Muscle layer of colon (tissue), 2 donors: ENCODE measurements around the gene CAV1.

ENCODE experiments used
- H3K27ac ChIP-seq: one replicate; pipeline ENCODE4 v1.7.0; 2013; ENCODE audit warnings: low read depth, mild to moderate bottlenecking, low read length, moderate library complexity
- H3K27me3 ChIP-seq, 2 donors: one replicate each; pipeline ENCODE4 v1.7.0; 2013; ENCODE audit warnings: low read length in 2 of 2, mild to moderate bottlenecking in 2 of 2; ENCODE audit not compliant: insufficient read depth in 2 of 2, control insufficient read depth in 1 of 2
- H3K36me3 ChIP-seq: one replicate; pipeline ENCODE4 v1.7.0; 2013; ENCODE audit warnings: mild to moderate bottlenecking, low read length; ENCODE audit not compliant: insufficient read depth
- H3K4me1 ChIP-seq: one replicate; pipeline ENCODE4 v1.7.0; 2013; ENCODE audit warnings: mild to moderate bottlenecking, low read length; ENCODE audit not compliant: insufficient read depth
- H3K4me3 ChIP-seq, 2 donors: one replicate each; pipeline ENCODE4 v1.7.0; 2013; ENCODE audit warnings: low read length in 2 of 2, low read depth in 1 of 2, mild to moderate bottlenecking in 1 of 2, moderate library complexity in 1 of 2
- H3K9ac ChIP-seq: one replicate; pipeline ENCODE4 v1.7.0; 2013; ENCODE audit warnings: low read length
- H3K9me3 ChIP-seq: one replicate; pipeline ENCODE4 v1.7.0; 2013; ENCODE audit warnings: mild to moderate bottlenecking, low read length
- donor health status: abdominal sarcoma.
- donor health status: Adenocarcinoma of cecum.

Gene CAV1

DNA sequence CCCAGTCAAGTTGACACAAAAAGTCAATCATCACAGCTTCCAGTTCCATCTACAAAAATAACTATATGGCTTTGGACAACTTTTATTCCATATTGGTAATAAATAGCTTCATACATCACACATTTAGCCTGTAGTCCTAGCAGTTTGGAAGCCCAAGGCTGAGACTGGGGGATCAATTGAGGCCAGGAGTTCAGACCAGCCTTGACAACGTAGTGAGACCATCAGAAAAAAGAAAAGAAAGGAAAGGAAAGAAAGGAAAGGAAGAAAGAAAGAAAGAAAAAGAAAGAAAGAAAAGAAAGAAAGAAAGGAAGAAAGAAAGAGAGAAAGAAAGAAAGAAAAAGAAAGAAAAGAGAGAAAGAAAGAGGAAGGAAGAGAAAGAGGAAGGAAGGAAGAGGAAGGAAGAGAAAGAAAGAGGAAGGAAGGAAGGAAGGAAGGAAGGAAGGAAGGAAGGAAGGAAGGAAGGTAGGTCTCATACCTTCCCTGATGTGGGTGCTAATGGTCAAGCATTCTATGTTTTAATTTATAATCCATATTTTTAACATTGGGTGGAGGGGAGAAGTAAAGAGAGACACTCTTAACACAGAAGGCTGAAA is 37.8 kb downstream of the CAV1 start:
- no peaks in the 10 kb centered on the region for H3K9me3 ChIP-seq
- H3K4me3 ChIP-seq: no peak overlapping the region
- H3K27me3 ChIP-seq: no peaks in the 10 kb centered on the region
- H3K4me1 ChIP-seq: peaks cover 27% of the 10 kb centered on the region
- peaks cover 11% of the 10 kb centered on the region for H3K36me3 ChIP-seq
- no peak overlapping the region for H3K27ac ChIP-seq
- no peak overlapping the region for H3K9ac ChIP-seq

DNA sequence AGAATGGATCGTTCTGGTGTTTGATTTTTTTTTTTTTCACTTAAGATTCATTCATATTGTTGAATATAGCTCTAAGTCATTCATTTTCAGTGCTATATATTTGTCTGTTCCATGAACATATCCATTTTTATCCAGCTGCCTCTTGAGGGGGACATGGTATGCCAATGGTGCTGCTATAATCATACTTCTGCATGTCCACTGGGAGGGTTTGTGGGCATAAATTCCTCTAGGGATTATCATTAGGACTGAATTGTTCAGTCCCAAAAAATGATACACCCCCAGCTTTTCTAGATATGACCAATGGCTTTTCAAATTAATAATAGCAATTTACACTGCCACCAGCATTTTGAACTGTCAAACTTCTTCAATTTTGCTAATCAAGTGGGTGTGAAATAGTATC is 41.1 kb downstream of the CAV1 start:
- Histone ChIP-seq H3K4me1 (peaks cover 3% of the 10 kb centered on the region), H3K9me3 (no peaks in the 10 kb centered on the region), H3K27ac (no peak overlapping the region), H3K27me3 (no peaks in the 10 kb centered on the region), H3K36me3 (no peaks in the 10 kb centered on the region), H3K4me3 (no peak overlapping the region), H3K9ac (no peak overlapping the region)

DNA sequence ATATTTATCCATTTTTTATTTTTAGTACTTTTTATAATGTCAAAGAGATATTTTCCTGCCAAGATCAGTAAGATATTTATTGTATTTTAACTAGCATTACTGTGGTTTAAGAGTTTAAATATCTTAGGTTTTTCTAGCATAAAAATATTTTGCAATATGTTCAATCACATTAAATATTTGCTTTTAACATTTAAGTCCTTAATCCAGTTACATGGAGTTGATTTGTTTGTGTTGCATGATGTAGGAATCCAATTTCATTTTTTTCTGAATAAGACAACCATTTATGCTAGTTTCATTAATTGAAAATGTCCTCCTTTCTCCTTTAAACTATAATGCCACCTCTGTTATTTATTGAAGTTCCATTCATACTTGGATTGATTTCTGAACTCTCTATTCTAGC is 41.8 kb downstream of the CAV1 start:
- Histone ChIP-seq H3K9me3 (no peaks in the 10 kb centered on the region), H3K4me1 (no peaks in the 10 kb centered on the region), H3K27ac (no peak overlapping the region), H3K36me3 (no peaks in the 10 kb centered on the region), H3K27me3 (no peaks in the 10 kb centered on the region), H3K4me3 (no peak overlapping the region), H3K9ac (no peak overlapping the region)

DNA sequence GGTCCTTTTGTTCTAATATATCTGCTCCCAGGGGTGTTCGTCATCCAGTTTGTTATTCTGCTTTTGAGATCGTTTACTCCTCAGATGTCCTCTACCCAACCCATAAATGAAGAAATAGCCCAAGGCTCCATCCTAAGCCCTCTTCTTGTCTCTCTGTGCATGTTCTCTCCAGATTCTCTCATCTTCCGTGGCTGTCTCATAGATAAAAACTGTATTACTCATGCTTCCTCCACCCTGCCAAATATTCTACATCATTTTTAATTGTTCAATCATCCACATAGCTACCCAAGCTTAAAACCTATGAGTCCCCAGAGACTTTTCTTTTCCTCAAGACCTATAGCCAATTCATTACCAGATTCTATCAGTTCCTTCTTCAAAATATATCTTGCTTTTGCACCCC is 44.9 kb downstream of the CAV1 start:
- no peaks in the 10 kb centered on the region for H3K27me3 ChIP-seq
- peaks cover 9% of the 10 kb centered on the region for H3K4me1 ChIP-seq
- no peak overlapping the region for H3K9ac ChIP-seq
- no peak overlapping the region for H3K27ac ChIP-seq
- H3K4me3 ChIP-seq: no peak overlapping the region
- no peaks in the 10 kb centered on the region for H3K9me3 ChIP-seq
- H3K36me3 ChIP-seq: no peaks in the 10 kb centered on the region

DNA sequence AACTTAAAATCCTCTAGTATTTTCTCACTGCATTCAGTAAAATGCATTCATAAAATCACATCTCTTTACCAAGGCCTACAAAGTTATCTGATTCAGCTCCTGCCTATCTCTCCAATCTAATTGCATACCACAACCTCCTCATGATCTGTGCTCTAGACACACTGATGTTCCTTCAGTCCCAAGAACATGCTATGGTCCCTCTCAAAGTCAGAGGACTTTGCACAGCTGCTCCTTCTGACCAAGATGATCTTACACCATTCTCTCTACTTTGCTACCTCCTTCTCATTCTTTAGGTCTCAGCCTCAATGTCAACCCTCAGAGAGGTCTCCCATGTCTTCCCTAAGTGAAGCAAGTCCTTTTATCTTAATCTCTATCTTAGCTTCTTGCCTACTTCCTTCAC is 45.5 kb downstream of the CAV1 start:
- Histone ChIP-seq H3K4me1 (peaks cover 9% of the 10 kb centered on the region), H3K9me3 (no peaks in the 10 kb centered on the region), H3K27me3 (no peaks in the 10 kb centered on the region), H3K4me3 (no peak overlapping the region), H3K36me3 (no peaks in the 10 kb centered on the region), H3K27ac (no peak overlapping the region), H3K9ac (no peak overlapping the region)

DNA sequence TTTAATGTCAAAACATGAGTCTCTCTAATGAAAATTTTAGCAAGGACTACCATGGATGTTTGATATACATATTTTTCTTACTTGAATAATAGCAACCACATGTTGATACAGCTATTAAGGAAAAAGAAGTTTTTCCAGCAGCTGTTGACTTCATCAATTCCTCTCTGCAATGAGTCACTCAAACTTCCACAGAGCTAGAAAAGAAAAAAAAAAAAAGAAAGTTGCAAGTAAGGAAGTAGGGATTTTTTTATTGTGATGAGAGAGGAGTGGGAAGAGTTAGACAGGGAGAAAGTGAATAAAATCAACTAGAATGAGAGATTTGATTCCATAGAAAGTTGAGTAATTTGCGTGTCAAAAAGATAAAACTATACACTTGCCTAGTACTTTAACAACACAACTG is 46.2 kb downstream of the CAV1 start:
- no peaks in the 10 kb centered on the region for H3K9me3 ChIP-seq
- no peak overlapping the region for H3K4me3 ChIP-seq
- H3K27me3 ChIP-seq: no peaks in the 10 kb centered on the region
- H3K9ac ChIP-seq: no peak overlapping the region
- peaks cover 9% of the 10 kb centered on the region for H3K4me1 ChIP-seq
- H3K36me3 ChIP-seq: no peaks in the 10 kb centered on the region
- H3K27ac ChIP-seq: no peak overlapping the region

DNA sequence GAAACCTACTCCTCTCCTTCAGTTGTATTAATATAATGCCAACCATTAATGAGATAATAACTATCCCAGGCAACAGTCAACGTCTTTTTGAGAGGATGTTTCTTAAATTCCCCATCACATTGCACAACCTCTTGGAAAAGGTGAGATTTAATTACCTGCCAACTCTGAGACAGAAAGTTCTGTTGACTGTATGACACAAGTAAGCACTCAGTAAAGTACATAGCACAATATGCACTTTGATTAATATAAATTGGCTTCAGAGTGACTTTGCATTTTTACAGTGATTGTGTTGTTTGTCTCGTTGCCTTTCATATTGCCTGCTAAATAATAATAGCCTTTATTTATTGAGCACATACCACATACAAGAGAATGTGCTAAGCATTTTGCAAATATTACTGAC is 46.7 kb downstream of the CAV1 start:
- Histone ChIP-seq H3K36me3 (no peaks in the 10 kb centered on the region), H3K27ac (no peak overlapping the region), H3K4me1 (peaks cover 9% of the 10 kb centered on the region), H3K9me3 (no peaks in the 10 kb centered on the region), H3K27me3 (no peaks in the 10 kb centered on the region), H3K9ac (no peak overlapping the region), H3K4me3 (no peak overlapping the region)

DNA sequence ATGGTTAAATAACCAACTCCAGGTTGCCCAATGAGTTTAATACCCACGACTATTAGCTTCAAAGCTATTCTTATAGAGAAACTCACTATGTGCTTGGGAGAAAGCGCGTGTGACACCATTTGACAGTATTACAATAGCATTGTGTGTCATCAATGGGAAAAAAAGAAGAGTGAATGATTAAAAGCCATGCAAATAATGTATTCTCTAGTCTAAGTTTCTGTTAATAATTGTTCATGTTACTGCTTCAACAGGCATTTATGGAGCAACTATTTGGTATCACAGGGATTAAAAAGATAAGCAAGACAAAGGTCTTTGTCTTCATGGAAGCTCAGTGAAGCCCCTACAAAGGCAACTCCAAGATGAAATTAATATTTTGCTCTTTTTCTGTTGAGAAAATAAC is 47.2 kb downstream of the CAV1 start:
- Histone ChIP-seq H3K27me3 (no peaks in the 10 kb centered on the region), H3K9me3 (no peaks in the 10 kb centered on the region), H3K4me1 (peaks cover 9% of the 10 kb centered on the region), H3K27ac (no peak overlapping the region), H3K36me3 (no peaks in the 10 kb centered on the region), H3K9ac (no peak overlapping the region), H3K4me3 (no peak overlapping the region)

DNA sequence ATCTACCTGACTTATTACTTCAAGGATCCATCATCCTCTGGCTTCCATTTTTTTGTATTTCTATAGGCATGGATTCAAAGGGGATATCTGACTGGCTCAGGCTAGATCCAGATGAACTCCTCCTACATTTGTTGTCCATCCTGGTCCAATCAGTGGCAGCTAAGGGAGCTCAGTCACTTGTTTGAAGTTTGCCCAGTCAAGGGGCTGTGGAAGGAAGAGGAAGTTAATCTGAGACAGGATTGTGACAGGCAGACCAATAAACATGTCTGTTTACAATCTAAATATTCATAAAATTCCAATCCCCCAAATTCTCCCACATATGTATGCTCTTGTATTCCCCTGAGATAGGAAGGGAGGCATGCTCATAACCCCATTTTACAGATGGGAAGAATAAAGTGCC is 48.7 kb downstream of the CAV1 start:
- no peak overlapping the region for H3K4me3 ChIP-seq
- H3K36me3 ChIP-seq: no peaks in the 10 kb centered on the region
- H3K4me1 ChIP-seq: peaks cover 13% of the 10 kb centered on the region
- no peak overlapping the region for H3K27ac ChIP-seq
- H3K9me3 ChIP-seq: no peaks in the 10 kb centered on the region
- no peaks in the 10 kb centered on the region for H3K27me3 ChIP-seq
- no peak overlapping the region for H3K9ac ChIP-seq

DNA sequence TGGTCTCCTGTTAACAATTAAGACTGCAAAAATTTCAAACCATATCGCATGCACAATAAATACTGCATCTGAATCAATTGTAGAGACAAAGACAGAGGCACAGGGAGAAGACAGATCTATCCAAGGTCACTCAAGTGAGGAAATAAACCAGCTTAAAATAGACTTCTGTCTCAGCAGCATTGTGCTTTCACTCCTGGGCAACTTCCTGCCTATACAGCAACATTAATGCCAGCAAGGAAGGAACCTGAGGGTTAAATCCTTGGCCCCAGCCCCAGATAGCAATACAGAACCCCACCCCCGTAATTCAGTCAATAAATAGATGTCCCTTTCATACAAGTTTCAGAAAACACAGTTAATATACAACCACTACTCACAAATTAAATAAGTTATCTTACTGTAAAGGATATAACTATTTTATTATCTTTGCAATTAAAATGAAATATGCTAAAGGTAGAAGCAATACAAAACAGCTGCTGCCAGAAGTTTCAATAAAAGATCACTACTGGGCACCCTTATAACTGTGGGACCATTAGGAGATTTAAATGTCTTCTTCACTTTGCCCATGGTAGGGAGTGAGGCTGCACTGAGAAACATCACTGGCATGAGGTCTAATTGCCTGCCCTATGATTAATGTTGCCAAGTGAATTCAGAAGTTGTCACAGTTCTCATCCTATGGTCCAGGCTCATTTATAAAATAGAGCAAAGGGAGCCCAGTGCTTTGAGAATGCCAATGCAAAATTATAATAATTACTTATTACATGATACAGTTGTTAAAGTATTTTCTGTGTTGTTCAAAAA is 49.4 kb downstream of the CAV1 start:
- H3K9me3 ChIP-seq: no peaks in the 10 kb centered on the region
- H3K27me3 ChIP-seq: no peaks in the 10 kb centered on the region
- H3K4me1 ChIP-seq: peaks cover 13% of the 10 kb centered on the region
- H3K4me3 ChIP-seq: no peak overlapping the region
- no peak overlapping the region for H3K9ac ChIP-seq
- no peak overlapping the region for H3K27ac ChIP-seq
- no peaks in the 10 kb centered on the region for H3K36me3 ChIP-seq

DNA sequence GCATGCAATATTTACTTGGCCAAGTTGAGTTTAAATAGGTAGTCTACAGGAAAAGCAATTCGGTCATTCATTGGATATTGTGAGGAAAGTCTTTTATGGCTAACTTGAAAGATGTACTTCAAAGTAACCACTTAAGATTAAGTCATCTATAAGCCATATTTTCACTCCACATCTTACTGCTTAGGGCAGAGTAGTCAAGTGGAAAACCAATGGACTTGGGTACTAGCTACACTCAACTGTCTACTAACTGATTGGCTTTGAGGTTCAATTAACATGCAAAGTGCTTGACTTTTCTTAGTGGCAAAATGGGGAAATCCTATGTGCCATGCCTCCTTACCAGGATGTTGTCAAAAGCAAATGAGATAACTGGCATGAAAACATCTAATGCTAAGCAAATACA is 51.0 kb downstream of the CAV1 start:
- Histone ChIP-seq H3K9ac (no peak overlapping the region), H3K27me3 (no peaks in the 10 kb centered on the region), H3K27ac (no peak overlapping the region), H3K4me3 (no peak overlapping the region), H3K4me1 (peaks cover 13% of the 10 kb centered on the region), H3K9me3 (no peaks in the 10 kb centered on the region), H3K36me3 (no peaks in the 10 kb centered on the region)
